Gastrocnemius medialis (tissue), 4 donors: Measurements from ENCODE around the gene NPHS2.

Experiments used
- POLR2A ChIP-seq, 2 donors: fragments of 450-650 bp; IDR thresholded peaks; one replicate each; pipeline ENCODE4 v1.6.1; 2017; ENCODE audit warnings: antibody characterized with exemption in 2 of 2, mild to moderate bottlenecking in 2 of 2, moderate library complexity in 2 of 2
- TF ChIP-seq, protein P1 (sequence below), 5 experiments: fragments of 450-650 bp in 3 of 5; fragments of 200-600 bp in 2 of 5; sonication (generic) in 2 of 5; IDR thresholded peaks in 4 of 5; conservative IDR thresholded peaks in 1 of 5; 1 replicate in 4 of 5; 2 replicates in 1 of 5; pipeline ENCODE4 v1.5.1; 2016 to 2019; ENCODE audit warnings: antibody characterized with exemption in 5 of 5, mild to moderate bottlenecking in 3 of 5, moderate library complexity in 3 of 5

DNA sequence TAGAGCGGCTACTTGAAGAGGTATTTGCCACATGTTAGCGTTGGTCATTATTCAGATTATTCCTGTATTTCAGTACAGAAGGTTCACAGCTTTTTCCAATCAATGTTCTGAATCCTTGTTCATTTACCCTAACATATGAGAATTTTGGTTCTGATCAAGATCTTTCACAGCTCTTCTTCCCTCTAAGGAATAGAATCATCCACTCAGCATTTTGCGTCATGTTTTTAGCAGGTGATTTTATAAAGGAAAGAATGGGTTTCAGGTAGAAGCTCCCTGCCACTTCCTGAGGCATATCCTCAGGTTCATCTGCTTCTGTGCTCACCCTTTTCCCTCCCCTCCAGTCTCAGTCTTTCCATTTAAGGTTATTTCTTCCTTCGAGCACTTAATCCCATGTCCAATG, 66.4 kb downstream of the NPHS2 start:
- TF ChIP-seq, protein P1, sequence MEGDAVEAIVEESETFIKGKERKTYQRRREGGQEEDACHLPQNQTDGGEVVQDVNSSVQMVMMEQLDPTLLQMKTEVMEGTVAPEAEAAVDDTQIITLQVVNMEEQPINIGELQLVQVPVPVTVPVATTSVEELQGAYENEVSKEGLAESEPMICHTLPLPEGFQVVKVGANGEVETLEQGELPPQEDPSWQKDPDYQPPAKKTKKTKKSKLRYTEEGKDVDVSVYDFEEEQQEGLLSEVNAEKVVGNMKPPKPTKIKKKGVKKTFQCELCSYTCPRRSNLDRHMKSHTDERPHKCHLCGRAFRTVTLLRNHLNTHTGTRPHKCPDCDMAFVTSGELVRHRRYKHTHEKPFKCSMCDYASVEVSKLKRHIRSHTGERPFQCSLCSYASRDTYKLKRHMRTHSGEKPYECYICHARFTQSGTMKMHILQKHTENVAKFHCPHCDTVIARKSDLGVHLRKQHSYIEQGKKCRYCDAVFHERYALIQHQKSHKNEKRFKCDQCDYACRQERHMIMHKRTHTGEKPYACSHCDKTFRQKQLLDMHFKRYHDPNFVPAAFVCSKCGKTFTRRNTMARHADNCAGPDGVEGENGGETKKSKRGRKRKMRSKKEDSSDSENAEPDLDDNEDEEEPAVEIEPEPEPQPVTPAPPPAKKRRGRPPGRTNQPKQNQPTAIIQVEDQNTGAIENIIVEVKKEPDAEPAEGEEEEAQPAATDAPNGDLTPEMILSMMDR (IDR thresholded peaks at IDR 0.05 in 4 of 5, conservative IDR thresholded peaks at IDR 0.05 in 1 of 5) = no peak
- no peak for TF ChIP-seq POLR2A (IDR thresholded peaks at IDR 0.05)
